Measurements from ENCODE around the gene MESP2.
"Not testable (repeated sequence)": the region's sequence is repeated elsewhere in the genome, so short reads cannot be mapped to it uniquely, and the experiment has no call there.

MESP2 gene

DNA sequence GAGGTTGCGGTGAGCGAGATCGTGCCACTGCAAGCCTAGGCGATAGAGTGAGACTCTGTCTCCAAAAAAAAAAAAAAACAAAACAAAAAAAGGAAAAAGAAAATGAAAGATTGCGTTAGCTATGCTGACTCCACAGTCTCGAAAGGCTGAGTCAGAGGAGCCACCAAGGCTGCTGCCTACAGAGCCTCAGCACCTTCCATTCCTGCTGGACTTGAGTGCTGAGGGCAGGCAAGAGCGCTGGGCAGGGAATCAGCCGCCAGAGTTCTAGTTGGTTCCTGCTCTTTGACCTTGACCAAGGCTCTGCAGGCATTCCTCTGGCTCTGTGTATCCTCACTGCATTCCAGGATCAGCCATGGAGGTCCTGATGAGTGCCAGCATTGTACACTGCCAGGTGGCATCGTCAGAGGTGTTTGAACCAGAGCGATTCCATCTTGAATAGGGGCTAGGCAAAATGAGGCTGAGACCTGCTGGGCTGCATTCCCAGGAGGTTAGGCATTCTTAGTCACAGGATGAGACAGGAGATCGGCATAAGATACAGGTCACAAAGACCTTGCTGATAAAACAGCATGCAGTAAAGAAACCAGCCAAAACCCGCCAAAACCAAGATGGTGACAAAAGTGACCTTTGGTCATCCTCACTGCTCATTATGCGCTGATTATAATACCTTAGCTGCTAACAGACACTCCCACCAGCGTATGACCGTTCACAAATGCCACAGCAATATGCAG, 5.9 kb downstream of the MESP2 start:
- no peak for DNase-seq (ENCODE audit: low spot score)
- in situ Hi-C loops (cut with MboI; ENCODE audit: low sequenced_read_pairs, unreplicated experiment): no loop called here

DNA sequence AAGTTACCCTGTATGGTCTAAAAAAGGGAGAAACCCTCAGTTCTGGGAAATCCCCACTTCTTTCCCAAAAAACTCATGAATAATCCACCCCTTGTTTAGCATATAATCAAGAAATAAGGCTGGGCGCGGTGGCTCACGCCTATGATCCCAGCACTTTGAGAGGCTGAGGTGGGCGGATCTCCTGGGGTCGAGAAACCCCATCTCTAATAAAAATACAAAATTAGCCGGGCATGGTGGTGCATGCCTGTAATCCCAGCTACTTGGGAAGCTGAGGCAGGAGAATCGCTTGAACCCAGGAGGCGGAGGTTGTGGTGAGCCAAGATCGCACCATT, 6.5 kb downstream of the MESP2 start:
- DNase-seq (ENCODE audit: low spot score); in situ Hi-C loops (cut with MboI; ENCODE audit: low sequenced_read_pairs, unreplicated experiment): not testable (repeated sequence)

More for the DNA sequence above, 5.9 kb downstream of the MESP2 start:
- TF ChIP-seq, protein P1, sequence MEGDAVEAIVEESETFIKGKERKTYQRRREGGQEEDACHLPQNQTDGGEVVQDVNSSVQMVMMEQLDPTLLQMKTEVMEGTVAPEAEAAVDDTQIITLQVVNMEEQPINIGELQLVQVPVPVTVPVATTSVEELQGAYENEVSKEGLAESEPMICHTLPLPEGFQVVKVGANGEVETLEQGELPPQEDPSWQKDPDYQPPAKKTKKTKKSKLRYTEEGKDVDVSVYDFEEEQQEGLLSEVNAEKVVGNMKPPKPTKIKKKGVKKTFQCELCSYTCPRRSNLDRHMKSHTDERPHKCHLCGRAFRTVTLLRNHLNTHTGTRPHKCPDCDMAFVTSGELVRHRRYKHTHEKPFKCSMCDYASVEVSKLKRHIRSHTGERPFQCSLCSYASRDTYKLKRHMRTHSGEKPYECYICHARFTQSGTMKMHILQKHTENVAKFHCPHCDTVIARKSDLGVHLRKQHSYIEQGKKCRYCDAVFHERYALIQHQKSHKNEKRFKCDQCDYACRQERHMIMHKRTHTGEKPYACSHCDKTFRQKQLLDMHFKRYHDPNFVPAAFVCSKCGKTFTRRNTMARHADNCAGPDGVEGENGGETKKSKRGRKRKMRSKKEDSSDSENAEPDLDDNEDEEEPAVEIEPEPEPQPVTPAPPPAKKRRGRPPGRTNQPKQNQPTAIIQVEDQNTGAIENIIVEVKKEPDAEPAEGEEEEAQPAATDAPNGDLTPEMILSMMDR (IDR thresholded peaks at IDR 0.05; ENCODE audit: borderline replicate concordance, control extremely low read depth, extremely low read depth, insufficient read depth, missing control alignments): no peak

DNA sequence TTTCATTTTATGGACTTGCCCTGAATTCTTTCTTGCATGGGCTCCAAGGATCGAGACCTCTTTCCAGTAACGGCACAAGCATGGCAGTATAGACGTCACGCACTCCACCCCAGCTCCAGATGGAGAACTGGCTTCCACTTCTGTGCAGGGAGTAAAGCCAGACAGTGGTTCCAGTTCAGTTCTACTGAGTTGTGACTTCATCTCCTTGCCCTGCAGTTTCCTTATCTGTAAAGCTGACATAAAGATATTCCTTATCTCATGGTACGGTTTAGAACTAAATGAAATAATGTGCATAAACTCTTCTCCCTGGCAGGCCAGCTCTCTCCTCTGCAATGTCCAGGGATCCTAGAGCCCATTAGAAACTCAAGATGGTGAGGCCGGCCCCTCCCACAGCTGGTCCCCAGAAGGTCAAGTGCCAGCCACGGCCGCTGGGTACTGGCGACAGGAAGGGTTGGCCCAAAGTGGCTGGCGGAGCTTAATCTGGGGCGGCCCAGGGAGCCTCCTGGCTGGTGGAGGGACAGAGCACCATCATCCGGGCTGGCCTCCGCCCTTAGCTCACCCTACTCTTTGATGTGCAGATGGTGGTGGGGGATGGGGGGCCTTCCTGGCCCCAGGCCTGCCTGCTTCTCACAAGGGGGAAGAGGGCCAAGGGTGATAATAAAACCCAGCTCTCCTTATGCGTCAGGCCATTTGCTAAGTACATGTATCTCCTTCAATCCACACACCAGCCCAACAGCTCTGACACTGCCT, 7.2 kb downstream of the MESP2 start:
- in situ Hi-C loops (cut with MboI; ENCODE audit: low sequenced_read_pairs, unreplicated experiment): no loop called here
- no peak for DNase-seq (ENCODE audit: low spot score)
- TF ChIP-seq, protein P1 (IDR thresholded peaks at IDR 0.05; ENCODE audit: borderline replicate concordance, control extremely low read depth, extremely low read depth, insufficient read depth, missing control alignments): no peak

DNA sequence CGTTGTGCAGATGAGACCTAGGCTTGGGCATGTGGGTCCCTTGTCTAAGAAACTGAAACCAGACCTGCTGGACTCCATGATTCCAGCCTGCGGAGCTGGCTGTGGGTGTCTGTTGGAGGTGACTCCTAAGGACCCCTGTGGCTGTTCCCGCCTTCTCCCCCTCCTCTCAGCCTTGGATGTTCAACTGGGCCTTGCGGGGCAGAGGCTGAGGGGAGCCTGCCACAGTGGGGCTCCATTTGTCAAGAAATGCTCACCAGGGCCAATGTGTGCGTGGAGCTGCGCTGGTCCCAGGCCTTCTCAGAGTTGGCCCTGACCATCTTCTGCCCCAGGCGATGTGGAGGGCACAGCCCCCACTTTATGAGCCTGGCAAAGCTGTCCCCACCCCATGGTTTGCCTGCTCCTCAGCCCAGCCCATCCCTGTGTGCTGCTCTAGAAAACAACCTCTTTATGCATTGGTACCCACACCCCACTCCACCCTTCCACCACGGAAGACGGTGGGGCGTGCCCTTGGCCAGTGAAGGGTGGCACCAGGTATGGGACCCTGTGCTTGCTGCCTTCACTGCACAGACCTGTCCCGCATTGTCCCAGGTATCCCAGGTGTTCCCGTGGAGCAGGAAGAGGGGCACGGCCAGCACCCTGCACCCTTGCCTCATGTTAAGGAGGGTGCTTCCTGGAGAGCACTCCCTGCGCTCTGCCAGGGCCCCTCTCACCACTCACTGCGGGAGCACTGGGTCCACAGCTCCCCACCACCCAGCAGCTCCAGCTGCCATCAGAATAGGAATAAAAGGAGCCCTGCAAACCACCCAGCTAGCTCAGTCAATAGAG, 7.9 kb downstream of the MESP2 start:
- no peak for DNase-seq (ENCODE audit: low spot score)
- TF ChIP-seq, protein P1 (IDR thresholded peaks at IDR 0.05; ENCODE audit: borderline replicate concordance, control extremely low read depth, extremely low read depth, insufficient read depth, missing control alignments): no peak
- in situ Hi-C loops (cut with MboI; ENCODE audit: low sequenced_read_pairs, unreplicated experiment): no loop called here

DNA sequence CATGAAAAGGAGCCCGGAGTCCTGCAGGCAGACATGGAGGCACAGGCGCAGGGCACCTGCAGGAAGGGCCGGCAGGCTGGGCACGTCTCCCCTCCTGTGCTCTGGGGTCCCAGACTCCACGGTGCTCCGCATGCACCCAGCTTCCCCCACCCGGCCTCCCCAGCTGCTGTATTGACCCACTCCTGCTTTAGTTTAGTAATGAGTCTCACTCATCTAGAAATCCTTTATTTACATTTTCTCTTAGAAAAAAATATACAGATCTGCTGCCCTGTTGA, 8.5 kb downstream of the MESP2 start:
- TF ChIP-seq, protein P1 (IDR thresholded peaks at IDR 0.05; ENCODE audit: borderline replicate concordance, control extremely low read depth, extremely low read depth, insufficient read depth, missing control alignments): no peak
- DNase-seq (ENCODE audit: low spot score): no peak
- in situ Hi-C loops (cut with MboI; ENCODE audit: low sequenced_read_pairs, unreplicated experiment): no loop called here

DNA sequence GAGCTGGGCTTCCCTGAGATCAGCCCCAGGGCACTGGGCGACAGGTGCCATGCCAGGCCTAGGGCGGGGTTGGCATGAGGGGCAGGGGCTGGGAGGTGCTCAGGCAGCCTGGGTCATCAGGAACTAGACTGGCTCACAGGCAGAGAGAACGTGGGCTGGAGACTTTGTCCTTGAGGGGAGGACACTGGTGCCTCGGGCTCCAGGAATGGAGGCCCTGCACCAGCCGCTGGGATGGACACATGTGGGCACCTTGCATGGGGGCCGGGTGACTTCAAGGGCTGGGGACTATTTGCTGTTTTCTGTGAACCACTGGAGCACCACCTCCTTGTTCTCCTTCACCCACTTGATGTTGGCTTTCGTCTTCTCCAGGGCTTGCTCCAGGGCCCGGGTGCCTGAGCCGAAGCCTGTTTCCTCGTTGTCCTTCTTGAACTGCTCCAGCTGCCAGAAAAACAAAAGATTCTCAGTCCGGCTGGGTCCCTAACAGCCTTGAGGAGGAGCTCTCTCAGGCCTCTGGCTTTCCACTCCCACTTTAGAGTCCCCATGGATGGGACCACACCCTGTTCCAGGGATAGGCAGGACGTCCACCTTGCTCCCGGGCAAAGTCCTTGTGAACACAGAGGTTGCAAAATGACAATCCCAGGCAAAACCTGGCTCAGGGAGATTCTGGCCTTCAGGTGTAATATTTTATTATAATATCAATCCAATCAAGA, 9.1 kb downstream of the MESP2 start:
- in situ Hi-C loops (cut with MboI; ENCODE audit: low sequenced_read_pairs, unreplicated experiment): no loop called here
- TF ChIP-seq, protein P1 (IDR thresholded peaks at IDR 0.05; ENCODE audit: borderline replicate concordance, control extremely low read depth, extremely low read depth, insufficient read depth, missing control alignments): no peak
- DNase-seq (ENCODE audit: low spot score): no peak
